Stimulated activated CD8-positive, alpha-beta memory T cell treated with anti-CD3 and anti-CD28 coated beads, Interleukin-4, amount 100 ng/mL, for 24 hours (primary cell): Measurements from ENCODE around the gene GAGE2A.
A peak's percentile ranks its signal among the peaks of the same experiment; 100 is the strongest.
"Not testable (repeated sequence)": the region's sequence is repeated elsewhere in the genome, so short reads cannot be mapped to it uniquely, and the experiment has no call there.

Experiments
- DNase-seq: peaks from one replicate; pipeline ENCODE4 v3.0.0-alpha.2; 2020; ENCODE audit warnings: low read depth

The GAGE2A gene, protein sequence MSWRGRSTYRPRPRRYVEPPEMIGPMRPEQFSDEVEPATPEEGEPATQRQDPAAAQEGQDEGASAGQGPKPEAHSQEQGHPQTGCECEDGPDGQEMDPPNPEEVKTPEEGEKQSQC

DNA sequence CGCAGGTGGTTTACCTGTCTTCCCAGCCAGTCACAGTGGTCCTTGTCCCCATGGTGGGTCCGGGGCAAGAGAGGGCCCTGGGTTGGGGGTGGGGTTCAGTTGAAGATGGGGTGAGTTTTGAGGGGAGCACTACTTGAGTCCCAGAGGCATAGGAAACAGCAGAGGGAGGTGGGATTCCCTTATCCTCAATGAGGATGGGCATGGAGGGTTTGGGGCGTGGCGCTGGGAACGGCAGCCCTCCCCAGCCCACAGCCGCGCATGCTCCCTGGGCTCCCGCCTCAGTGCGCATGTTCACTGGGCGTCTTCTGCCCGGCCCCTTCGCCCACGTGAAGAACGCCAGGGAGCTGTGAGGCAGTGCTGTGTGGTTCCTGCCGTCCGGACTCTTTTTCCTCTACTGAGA, at the start of gene GAGE2A:
Gene GAGE2A, plus strand, starts transcription at position 301 of the 400 bp plus-strand sequence. CDS start 1,155 bp downstream, outside the sequence.
- not testable (repeated sequence) for DNase-seq

DNA sequence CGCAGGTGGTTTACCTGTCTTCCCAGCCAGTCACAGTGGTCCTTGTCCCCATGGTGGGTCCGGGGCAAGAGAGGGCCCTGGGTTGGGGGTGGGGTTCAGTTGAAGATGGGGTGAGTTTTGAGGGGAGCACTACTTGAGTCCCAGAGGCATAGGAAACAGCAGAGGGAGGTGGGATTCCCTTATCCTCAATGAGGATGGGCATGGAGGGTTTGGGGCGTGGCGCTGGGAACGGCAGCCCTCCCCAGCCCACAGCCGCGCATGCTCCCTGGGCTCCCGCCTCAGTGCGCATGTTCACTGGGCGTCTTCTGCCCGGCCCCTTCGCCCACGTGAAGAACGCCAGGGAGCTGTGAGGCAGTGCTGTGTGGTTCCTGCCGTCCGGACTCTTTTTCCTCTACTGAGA, 47.9 kb upstream of the GAGE2A start, which contains the start of gene GAGE12D:
Gene GAGE12D, plus strand, starts transcription at position 301 of the 400 bp plus-strand sequence. CDS start 1,155 bp downstream, outside the sequence.
- not testable (repeated sequence) for DNase-seq

DNA sequence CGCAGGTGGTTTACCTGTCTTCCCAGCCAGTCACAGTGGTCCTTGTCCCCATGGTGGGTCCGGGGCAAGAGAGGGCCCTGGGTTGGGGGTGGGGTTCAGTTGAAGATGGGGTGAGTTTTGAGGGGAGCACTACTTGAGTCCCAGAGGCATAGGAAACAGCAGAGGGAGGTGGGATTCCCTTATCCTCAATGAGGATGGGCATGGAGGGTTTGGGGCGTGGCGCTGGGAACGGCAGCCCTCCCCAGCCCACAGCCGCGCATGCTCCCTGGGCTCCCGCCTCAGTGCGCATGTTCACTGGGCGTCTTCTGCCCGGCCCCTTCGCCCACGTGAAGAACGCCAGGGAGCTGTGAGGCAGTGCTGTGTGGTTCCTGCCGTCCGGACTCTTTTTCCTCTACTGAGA, 38.3 kb upstream of the GAGE2A start, which contains the start of gene GAGE12E:
Gene GAGE12E, plus strand, starts transcription at position 301 of the 400 bp plus-strand sequence. CDS start 1,155 bp downstream, outside the sequence.
- not testable (repeated sequence) for DNase-seq

DNA sequence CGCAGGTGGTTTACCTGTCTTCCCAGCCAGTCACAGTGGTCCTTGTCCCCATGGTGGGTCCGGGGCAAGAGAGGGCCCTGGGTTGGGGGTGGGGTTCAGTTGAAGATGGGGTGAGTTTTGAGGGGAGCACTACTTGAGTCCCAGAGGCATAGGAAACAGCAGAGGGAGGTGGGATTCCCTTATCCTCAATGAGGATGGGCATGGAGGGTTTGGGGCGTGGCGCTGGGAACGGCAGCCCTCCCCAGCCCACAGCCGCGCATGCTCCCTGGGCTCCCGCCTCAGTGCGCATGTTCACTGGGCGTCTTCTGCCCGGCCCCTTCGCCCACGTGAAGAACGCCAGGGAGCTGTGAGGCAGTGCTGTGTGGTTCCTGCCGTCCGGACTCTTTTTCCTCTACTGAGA, 28.8 kb upstream of the GAGE2A start, which contains the start of gene GAGE12F:
Gene GAGE12F, plus strand, starts transcription at position 301 of the 400 bp plus-strand sequence. CDS start 1,155 bp downstream, outside the sequence.
- DNase-seq = not testable (repeated sequence)

DNA sequence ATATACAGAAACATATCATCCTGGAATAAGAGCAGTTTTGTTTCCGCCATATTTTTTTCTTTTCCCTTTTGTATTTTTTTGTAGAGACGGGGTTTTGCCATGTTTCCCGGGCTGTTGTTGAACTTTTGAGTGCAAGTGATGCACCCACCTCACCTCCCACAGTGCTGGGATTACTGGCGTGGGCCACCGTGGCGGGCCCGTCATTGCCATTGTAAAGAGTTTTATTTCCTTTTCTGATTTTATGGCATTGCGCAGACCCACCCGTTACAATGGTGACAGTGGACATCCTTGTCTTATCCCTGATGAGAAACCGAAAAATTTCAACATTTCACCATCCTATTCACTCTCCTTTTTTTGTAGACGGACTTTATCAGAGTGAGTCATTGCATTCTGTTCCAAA, 20.6 kb upstream of the GAGE2A start:
- DNase-seq = not testable (repeated sequence)

DNA sequence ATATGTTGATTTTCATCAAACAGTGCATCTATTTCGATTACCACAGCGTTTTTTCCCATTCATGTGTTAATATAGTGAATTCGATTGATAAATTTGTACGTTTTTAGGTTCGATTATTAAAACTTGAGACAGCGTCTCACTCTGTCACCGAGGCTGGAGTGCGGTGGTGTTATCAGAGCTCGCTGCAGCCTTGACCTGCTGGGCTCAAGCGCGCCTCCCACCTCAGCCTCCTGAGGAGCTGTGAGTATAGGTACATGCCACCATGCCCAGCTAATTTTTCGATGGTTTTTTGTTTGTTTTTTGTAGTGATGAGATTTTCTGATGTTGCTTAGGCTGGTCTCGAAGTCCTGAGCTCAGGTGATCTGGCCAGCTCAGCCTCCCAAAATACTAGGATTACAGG, 20.1 kb upstream of the GAGE2A start:
- not testable (repeated sequence) for DNase-seq

DNA sequence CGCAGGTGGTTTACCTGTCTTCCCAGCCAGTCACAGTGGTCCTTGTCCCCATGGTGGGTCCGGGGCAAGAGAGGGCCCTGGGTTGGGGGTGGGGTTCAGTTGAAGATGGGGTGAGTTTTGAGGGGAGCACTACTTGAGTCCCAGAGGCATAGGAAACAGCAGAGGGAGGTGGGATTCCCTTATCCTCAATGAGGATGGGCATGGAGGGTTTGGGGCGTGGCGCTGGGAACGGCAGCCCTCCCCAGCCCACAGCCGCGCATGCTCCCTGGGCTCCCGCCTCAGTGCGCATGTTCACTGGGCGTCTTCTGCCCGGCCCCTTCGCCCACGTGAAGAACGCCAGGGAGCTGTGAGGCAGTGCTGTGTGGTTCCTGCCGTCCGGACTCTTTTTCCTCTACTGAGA, 19.2 kb upstream of the GAGE2A start, which contains the start of gene GAGE12G:
Gene GAGE12G, plus strand, starts transcription at position 301 of the 400 bp plus-strand sequence. CDS start 1,155 bp downstream, outside the sequence.
- not testable (repeated sequence) for DNase-seq

DNA sequence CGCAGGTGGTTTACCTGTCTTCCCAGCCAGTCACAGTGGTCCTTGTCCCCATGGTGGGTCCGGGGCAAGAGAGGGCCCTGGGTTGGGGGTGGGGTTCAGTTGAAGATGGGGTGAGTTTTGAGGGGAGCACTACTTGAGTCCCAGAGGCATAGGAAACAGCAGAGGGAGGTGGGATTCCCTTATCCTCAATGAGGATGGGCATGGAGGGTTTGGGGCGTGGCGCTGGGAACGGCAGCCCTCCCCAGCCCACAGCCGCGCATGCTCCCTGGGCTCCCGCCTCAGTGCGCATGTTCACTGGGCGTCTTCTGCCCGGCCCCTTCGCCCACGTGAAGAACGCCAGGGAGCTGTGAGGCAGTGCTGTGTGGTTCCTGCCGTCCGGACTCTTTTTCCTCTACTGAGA, 9.6 kb upstream of the GAGE2A start, which contains the start of gene GAGE12H:
Gene GAGE12H, plus strand, starts transcription at position 301 of the 400 bp plus-strand sequence. CDS start 1,155 bp downstream, outside the sequence.
- not testable (repeated sequence) for DNase-seq

DNA sequence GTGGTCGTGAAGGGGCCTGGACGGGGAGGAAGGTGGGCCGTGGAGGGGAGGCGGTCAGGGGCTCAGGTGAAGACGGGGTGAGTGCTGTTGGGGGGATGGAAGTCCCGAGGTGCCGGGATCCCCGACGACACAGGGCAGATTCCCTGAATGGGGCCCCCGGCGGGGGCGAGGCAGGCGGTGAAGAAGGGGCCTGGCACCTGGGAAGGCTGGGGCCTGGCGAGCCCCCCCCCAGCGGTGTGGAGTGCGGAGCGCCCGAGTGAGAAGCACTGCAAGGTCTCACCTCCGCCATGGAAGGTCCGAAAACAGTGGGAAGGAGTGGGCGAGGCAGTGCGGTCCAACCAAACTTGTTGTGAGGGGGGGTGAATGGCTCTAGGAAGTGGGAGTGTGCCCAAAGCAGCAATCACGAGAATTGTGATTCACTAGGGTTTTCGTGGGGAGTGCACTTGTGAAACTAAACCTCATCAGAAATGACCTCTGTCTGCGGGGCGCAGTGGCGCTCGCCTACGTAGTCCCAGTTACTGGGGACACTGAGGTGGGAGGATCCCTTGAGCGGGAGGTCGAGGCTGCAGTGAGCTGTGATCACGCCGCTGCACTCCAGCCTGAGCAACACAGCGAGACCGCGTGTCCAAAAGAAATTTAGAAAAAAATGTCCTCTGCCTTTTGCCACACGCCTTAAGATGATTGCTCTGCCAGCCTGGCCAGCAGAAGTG, 628 bp downstream of the GAGE2A start:
- DNase-seq = not testable (repeated sequence)

DNA sequence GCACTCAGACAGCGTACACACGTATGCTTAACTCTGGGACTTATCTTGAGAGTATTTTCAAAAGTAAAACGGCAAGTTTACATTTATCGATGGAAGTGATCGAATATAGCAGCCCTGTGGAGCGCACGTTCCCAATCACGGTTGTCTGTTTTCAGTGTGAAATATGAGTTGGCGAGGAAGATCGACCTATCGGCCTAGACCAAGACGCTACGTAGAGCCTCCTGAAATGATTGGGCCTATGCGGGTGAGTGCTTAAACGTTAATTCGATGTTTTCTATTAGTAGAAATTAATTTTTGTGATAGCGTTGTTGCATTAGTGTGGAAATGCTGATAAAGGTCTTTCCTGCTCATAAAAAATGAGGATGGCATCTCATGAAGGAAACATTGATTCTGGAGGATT, 1.2 kb downstream of the GAGE2A start:
- not testable (repeated sequence) for DNase-seq

DNA sequence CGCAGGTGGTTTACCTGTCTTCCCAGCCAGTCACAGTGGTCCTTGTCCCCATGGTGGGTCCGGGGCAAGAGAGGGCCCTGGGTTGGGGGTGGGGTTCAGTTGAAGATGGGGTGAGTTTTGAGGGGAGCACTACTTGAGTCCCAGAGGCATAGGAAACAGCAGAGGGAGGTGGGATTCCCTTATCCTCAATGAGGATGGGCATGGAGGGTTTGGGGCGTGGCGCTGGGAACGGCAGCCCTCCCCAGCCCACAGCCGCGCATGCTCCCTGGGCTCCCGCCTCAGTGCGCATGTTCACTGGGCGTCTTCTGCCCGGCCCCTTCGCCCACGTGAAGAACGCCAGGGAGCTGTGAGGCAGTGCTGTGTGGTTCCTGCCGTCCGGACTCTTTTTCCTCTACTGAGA, 9.4 kb downstream of the GAGE2A start, which contains the start of gene GAGE1:
Gene GAGE1, plus strand, starts transcription at position 301 of the 400 bp plus-strand sequence. CDS start 1,155 bp downstream, outside the sequence.
- not testable (repeated sequence) for DNase-seq

DNA sequence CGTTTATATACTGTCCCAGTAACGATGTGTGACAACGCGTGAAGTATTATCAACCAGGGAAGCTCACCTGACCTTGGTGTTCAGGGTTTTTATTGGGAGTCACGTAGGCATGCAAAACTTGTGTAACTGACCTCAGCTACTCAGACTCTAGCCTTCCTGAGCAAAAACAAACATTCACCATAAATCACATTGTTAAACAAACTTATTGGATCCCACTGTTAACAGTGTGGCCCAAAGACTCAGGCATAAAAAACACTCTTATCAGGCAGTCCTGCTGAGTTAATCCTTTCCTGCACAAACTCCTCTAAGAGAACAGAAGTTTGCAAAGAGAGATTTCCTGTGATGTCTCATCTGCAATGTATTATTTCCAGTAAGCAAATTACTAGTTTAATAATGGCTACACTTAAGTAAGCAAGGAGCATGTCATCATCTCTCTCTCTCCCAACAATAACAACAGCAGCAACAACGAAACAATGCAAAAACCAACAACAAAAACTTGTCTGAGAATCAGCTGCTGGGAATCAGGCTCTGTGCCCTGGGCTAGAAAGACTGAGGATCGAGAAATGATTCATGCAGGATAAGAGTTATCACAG, 21.5 kb downstream of the GAGE2A start:
- no peak for DNase-seq

DNA sequence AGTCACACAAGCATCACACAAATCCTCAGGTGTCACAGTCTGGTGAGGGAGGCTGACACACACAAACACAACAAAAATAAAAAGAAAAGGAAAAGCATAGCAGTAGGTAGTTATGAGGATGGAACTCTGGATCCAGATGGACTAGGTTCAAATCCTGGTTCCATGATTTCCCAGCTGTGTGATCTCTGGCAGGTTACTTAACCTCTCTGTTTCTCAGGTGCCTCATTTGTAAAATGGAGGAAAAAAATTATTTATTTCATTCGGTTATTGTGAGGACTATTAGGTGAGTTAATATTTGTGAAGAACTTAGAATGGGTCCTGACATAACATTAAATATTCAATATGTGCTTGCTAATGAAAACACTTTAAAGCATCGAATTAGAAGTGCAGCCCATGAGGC, 29.3 kb downstream of the GAGE2A start:
- no peak for DNase-seq

DNA sequence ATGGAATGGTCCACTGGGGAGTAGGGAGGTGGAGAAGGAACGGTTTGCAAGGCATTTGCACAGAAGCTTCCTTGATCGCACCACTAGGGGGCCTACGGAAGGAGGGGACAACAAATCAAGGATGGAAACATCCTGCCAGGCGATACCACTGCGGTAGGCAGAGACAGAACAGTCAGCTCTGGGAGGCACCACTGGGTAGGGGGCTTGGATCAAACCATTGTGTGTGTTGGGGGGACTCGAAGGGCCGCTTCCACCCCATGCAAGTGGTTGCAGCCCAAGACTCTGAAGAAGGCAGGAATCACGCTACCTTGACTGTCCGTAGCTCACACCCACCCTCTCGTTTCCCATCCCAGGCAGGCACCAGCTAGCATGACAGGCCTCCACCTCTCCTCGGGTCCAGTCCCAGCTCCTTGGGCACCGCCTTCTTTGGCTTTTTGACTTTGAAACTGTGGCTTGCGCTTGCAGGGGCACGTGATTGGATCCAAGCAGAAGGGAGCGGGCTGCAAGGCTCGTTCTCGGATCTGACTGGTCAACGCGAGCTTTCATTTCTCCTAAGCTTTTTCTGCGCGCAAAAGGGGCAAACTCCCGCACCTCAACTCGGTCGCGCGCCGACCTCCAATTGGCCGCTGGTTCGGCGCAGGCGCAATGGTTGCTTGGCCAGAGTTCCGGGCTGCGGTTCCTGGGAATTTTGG, 37.9 kb downstream of the GAGE2A start:
- DNase-seq = peak; percentile 7

DNA sequence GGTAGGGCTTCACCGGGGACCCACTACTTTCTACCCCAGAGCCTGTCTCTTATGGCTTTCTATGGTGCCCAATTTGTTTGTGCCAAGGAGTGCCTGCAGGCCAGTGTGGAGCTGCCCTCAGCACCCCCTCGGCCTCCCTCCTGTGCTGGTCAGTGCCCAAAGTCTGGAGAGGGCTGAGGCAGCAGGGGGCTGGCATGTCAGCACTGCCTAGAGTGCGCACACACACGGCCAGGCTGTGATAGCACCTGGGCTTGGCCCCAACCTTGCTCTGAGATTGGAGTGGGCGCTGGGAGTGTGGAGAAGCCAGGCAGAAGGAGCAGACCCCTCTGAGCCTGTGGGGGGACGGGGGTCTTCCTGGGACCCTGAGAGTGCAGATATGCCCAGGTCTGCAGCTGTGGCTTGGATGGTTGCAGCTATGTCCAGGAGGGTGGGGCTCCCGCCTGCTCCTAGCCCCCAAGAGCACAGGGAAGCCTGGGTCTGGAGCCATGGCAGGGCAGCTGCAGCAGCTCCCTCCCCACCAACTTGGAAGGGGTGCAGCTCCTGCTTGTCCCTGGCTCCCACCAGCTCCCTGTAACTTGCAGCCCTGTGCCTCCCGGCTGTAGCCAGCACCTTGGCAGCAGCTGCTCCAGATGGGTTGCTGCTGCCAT, 55.8 kb downstream of the GAGE2A start:
- DNase-seq = no peak
